ENCODE data around the gene OR4K1.
A peak's percentile ranks its signal among the peaks of the same experiment; 100 is the strongest.

The OR4K1 gene, protein sequence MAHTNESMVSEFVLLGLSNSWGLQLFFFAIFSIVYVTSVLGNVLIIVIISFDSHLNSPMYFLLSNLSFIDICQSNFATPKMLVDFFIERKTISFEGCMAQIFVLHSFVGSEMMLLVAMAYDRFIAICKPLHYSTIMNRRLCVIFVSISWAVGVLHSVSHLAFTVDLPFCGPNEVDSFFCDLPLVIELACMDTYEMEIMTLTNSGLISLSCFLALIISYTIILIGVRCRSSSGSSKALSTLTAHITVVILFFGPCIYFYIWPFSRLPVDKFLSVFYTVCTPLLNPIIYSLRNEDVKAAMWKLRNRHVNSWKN

DNA sequence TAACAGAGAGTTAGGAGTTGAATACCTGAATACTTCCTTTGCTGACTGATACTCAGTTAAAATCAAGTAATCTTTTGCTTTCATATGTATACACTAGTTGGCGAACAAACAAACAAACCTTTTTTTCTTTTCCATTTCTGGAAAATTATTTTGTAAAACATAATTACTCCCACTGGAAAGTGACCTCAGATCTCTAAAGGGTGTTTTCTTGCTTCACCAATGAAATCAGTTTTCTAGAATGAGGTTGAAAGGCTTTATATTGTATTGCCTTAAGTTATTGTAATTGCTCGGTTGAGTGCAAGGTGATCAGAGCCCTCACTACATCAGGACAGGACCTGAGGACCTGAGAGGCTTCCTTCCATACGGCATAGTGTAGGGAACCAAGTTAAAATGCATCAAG is at the start of gene OR4K1:
Gene OR4K1 (plus strand): TSS at position 301 of the 400 bp plus-strand sequence. CDS start 4,750 bp downstream, outside the sequence.
- H3K4me3 ChIP-seq (ENCODE audit: low read depth, low read length) = no peak within 1 kb of the TSS
- no peaks in the 10 kb centered on the region for H3K79me2 ChIP-seq (ENCODE audit: control insufficient read depth, insufficient read depth, low read length, unreplicated experiment)
- no peak within 1 kb of the TSS for H2AFZ ChIP-seq (ENCODE audit: low read length, unreplicated experiment)
- no peaks in the 10 kb centered on the region; the same call in 1 of the 2 replicates for H3K27me3 ChIP-seq (ENCODE audit: insufficient read depth, low read length)
- H3K36me3 ChIP-seq (ENCODE audit: insufficient read depth, low read length) = no peaks in the 10 kb centered on the region
- H3K4me1 ChIP-seq (ENCODE audit: control insufficient read depth, insufficient read depth, low read length, unreplicated experiment) = no peaks in the 10 kb centered on the region
- no peak within 1 kb of the TSS for H3K27ac ChIP-seq (ENCODE audit: low read depth, low read length)

DNA sequence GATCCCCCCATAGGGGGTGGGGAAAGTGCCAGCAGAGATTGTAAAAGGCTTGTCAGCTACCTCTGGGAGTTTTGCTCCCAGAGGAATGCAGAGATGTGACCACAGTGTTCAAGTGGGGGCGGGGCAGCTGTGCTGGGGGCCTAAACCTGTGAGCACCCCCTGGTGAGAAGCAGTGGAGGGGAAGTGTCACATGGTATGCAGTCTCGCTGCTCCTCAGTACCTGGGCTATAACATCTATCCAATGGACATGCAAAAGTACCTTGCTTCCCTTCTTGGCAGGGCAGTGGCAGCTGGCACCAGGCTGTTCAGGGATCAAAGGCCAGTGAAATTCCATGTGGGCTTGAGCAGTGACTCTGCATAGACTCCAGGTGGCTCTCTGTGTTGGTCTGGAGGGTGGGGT is 35.4 kb upstream of the OR4K1 start:
- no peaks in the 10 kb centered on the region for H3K27me3 ChIP-seq (ENCODE audit: insufficient read depth, low read length)
- H3K4me3 ChIP-seq (ENCODE audit: low read depth, low read length) = no peak overlapping the region
- no peaks in the 10 kb centered on the region for H3K79me2 ChIP-seq (ENCODE audit: control insufficient read depth, insufficient read depth, low read length, unreplicated experiment)
- no peaks in the 10 kb centered on the region for H3K4me1 ChIP-seq (ENCODE audit: control insufficient read depth, insufficient read depth, low read length, unreplicated experiment)
- no peak overlapping the region for H3K27ac ChIP-seq (ENCODE audit: low read depth, low read length)
- no peaks in the 10 kb centered on the region for H3K36me3 ChIP-seq (ENCODE audit: insufficient read depth, low read length)
- H2AFZ ChIP-seq (ENCODE audit: low read length, unreplicated experiment) = no peak overlapping the region

DNA sequence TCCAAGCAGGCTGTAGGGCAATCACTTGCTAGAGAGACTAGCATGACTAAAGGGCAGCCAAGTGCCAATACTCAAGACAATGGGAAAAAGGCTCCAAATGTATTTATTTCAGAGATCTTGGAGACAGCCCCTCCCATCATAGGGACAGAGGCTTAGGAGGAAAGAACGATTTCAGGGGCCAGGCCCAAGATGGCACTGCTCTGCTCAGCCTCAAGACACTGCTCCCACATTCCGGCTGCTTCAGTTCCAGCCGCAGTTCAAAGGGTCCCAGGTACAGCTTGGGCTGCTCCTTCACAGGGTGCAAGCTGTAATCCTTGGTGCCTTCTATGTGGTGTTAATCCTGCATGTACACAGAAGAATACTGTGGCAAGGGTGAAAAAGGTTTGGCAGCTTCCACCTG is 29.7 kb upstream of the OR4K1 start:
- Histone ChIP-seq H3K36me3 (ENCODE audit: insufficient read depth, low read length) (no peaks in the 10 kb centered on the region), H3K4me3 (ENCODE audit: low read depth, low read length) (no peak overlapping the region), H3K27ac (ENCODE audit: low read depth, low read length) (no peak overlapping the region), H3K79me2 (ENCODE audit: control insufficient read depth, insufficient read depth, low read length, unreplicated experiment) (no peaks in the 10 kb centered on the region), H3K4me1 (ENCODE audit: control insufficient read depth, insufficient read depth, low read length, unreplicated experiment) (no peaks in the 10 kb centered on the region), H3K27me3 (ENCODE audit: insufficient read depth, low read length) (no peaks in the 10 kb centered on the region), H2AFZ (ENCODE audit: low read length, unreplicated experiment) (no peak overlapping the region)

DNA sequence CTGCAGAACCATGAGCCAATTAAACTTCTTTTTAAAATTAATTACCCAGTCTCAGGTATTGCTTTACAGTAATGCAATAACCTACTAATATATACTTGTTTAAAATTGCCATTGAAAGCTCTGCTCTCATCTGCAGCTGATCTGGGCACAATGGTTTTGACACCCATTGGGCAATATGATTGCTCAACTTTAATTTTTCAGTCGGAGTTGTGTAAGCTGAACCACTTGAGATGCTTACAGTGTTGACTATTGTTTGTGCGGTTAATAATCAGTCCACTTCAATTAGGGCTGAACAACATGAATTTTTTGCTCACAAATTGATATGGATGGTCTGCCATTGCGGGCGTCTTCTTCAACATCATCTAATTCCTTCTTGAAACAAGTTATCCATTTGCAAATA is 28.3 kb upstream of the OR4K1 start:
- Histone ChIP-seq H3K27me3 (ENCODE audit: insufficient read depth, low read length) (no peaks in the 10 kb centered on the region), H3K4me1 (ENCODE audit: control insufficient read depth, insufficient read depth, low read length, unreplicated experiment) (no peaks in the 10 kb centered on the region), H3K27ac (ENCODE audit: low read depth, low read length) (no peak overlapping the region), H3K4me3 (ENCODE audit: low read depth, low read length) (no peak overlapping the region), H2AFZ (ENCODE audit: low read length, unreplicated experiment) (no peak overlapping the region), H3K36me3 (ENCODE audit: insufficient read depth, low read length) (no peaks in the 10 kb centered on the region), H3K79me2 (ENCODE audit: control insufficient read depth, insufficient read depth, low read length, unreplicated experiment) (no peaks in the 10 kb centered on the region)

DNA sequence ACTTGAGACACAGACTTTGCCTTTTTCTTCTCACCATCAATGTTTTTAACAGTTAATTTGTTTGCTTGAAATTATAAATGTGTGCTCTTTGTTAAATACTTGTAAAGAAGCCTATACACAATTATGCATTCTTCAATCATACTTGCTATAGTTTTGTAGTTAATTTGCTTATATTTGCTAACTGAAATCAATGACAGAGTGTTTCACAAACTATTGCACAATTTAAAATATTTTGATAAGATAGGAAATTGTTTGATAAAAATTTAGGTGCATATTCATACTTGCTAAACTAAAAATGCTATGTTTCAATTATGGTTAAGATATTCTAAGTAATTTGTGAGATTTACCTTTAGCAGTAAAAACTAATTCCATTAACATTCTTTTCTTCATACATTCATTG is 24.1 kb upstream of the OR4K1 start:
- Histone ChIP-seq H3K27me3 (ENCODE audit: insufficient read depth, low read length) (peaks cover 4% of the 10 kb centered on the region; the same call in 1 of the 2 replicates), H3K27ac (ENCODE audit: low read depth, low read length) (no peak overlapping the region), H3K79me2 (ENCODE audit: control insufficient read depth, insufficient read depth, low read length, unreplicated experiment) (no peaks in the 10 kb centered on the region), H3K4me1 (ENCODE audit: control insufficient read depth, insufficient read depth, low read length, unreplicated experiment) (no peaks in the 10 kb centered on the region), H3K36me3 (ENCODE audit: insufficient read depth, low read length) (no peaks in the 10 kb centered on the region), H2AFZ (ENCODE audit: low read length, unreplicated experiment) (no peak overlapping the region), H3K4me3 (ENCODE audit: low read depth, low read length) (no peak overlapping the region)

DNA sequence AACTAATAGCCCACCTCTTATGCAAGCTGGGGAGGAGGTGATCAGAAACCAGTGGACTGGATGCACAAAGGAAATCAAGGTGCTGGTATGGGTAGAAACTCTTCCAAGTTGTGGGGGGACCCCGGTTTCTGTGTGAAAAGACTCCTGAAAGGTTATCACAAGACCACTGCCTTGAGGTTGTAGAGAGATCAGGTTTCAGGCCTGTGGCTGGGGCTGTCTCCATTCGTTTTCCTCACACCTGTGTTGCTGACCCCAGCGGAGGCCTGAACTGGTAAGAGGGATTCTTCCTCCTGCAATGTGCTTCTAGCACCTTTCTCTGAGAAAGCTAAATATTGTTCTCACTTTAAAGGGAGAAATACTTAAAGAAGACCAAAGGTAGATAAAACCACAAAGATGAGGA is 19.6 kb upstream of the OR4K1 start:
- Histone ChIP-seq H3K27me3 (ENCODE audit: insufficient read depth, low read length) (peaks cover 4% of the 10 kb centered on the region; the same call in 1 of the 2 replicates), H3K27ac (ENCODE audit: low read depth, low read length) (no peak overlapping the region), H3K79me2 (ENCODE audit: control insufficient read depth, insufficient read depth, low read length, unreplicated experiment) (no peaks in the 10 kb centered on the region), H3K4me3 (ENCODE audit: low read depth, low read length) (no peak overlapping the region), H3K36me3 (ENCODE audit: insufficient read depth, low read length) (no peaks in the 10 kb centered on the region), H2AFZ (ENCODE audit: low read length, unreplicated experiment) (no peak overlapping the region), H3K4me1 (ENCODE audit: control insufficient read depth, insufficient read depth, low read length, unreplicated experiment) (no peaks in the 10 kb centered on the region)

DNA sequence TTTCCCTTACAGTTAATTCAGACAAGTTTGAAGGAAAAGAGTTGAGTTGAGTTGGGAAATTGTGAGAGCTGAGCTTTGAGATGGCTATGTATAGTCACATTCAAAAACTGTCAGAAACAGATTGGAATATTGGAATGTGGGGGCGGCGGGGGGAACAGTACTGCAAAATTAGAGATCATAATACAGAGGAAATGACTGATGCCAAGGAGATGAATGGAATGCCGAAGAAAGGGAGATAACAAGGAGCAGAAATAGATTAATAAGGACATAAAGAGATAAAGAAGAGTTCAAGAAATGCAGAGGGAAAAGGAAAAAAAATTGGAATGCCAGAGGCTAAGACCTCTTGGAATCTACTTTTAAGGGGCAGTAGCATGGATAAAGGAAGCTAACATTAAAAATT is 13.5 kb upstream of the OR4K1 start:
- H3K27me3 ChIP-seq (ENCODE audit: insufficient read depth, low read length) = no peaks in the 10 kb centered on the region
- no peak overlapping the region for H3K4me3 ChIP-seq (ENCODE audit: low read depth, low read length)
- peaks cover 11% of the 10 kb centered on the region for H3K4me1 ChIP-seq (ENCODE audit: control insufficient read depth, insufficient read depth, low read length, unreplicated experiment)
- H3K79me2 ChIP-seq (ENCODE audit: control insufficient read depth, insufficient read depth, low read length, unreplicated experiment) = no peaks in the 10 kb centered on the region
- H2AFZ ChIP-seq (ENCODE audit: low read length, unreplicated experiment) = no peak overlapping the region
- no peak overlapping the region for H3K27ac ChIP-seq (ENCODE audit: low read depth, low read length)
- H3K36me3 ChIP-seq (ENCODE audit: insufficient read depth, low read length) = no peaks in the 10 kb centered on the region

DNA sequence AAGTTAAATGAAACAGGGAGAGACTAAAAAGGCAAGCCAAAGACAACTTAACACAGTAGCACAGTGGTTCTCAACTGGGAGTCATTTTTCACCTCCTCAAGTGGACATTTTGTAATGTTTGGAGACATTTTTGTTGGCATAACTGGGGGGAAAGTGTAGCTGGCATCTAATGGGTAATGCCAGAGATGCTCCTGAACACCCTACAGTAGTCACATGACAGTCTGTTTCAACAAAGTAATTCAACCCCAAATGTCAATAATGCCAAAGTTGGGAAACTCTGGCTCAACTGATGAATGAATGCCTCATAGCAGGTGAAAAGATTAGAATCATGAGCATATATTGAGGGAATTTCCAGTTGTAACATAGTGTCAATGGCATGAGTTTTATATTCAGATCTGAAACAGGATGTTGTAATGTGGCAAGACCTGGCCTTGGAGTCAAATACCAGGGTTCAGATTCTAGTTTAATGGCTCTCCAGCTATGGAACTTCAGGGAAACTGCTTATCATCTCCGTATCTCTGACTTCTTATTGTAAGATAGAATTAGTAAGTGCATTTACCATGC is 12.7 kb upstream of the OR4K1 start:
- Histone ChIP-seq H3K79me2 (ENCODE audit: control insufficient read depth, insufficient read depth, low read length, unreplicated experiment) (no peaks in the 10 kb centered on the region), H3K4me3 (ENCODE audit: low read depth, low read length) (no peak overlapping the region), H3K36me3 (ENCODE audit: insufficient read depth, low read length) (no peaks in the 10 kb centered on the region), H3K27me3 (ENCODE audit: insufficient read depth, low read length) (no peaks in the 10 kb centered on the region), H2AFZ (ENCODE audit: low read length, unreplicated experiment) (peak overlapping the region; percentile 33), H3K4me1 (ENCODE audit: control insufficient read depth, insufficient read depth, low read length, unreplicated experiment) (peaks cover 11% of the 10 kb centered on the region), H3K27ac (ENCODE audit: low read depth, low read length) (peak overlapping the region; percentile 2; the same call in 1 of the 2 replicates)

DNA sequence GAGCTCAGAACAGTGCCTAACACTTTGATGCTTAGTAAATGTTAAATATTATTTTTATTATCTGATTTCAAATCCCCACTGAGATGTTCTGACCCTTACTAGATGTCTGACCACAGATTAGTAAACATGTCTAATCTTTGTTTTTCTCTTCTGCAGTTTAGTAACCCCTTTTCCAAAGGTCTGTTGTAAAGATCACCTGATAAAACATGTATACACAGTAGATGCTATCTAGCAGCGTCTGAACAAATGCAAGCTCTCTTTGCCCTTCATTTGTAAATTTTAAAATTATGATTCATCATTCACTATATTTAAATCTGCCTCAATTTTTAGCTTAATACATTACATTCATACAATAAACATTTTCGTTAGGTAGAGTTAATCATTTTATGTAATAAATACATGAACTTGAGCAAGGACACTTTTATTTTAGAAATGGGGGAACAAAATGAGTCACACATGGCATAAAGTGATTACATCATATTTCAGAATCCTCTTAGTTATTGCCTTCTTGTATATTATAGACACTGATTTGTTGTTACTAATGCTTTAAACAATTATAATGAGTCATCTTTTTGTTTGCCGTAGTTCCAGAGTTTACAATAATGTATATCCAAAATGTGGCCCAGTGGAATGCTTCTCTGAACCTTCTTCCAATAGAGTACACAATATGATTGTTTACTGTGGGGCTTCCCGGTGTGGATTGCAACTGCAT is 12.0 kb upstream of the OR4K1 start:
- Histone ChIP-seq H3K79me2 (ENCODE audit: control insufficient read depth, insufficient read depth, low read length, unreplicated experiment) (no peaks in the 10 kb centered on the region), H3K27me3 (ENCODE audit: insufficient read depth, low read length) (no peaks in the 10 kb centered on the region), H3K27ac (ENCODE audit: low read depth, low read length) (peak overlapping the region; percentile 2; the same call in 1 of the 2 replicates), H3K4me3 (ENCODE audit: low read depth, low read length) (no peak overlapping the region), H3K36me3 (ENCODE audit: insufficient read depth, low read length) (no peaks in the 10 kb centered on the region), H3K4me1 (ENCODE audit: control insufficient read depth, insufficient read depth, low read length, unreplicated experiment) (peaks cover 11% of the 10 kb centered on the region), H2AFZ (ENCODE audit: low read length, unreplicated experiment) (peak overlapping the region; percentile 33)

DNA sequence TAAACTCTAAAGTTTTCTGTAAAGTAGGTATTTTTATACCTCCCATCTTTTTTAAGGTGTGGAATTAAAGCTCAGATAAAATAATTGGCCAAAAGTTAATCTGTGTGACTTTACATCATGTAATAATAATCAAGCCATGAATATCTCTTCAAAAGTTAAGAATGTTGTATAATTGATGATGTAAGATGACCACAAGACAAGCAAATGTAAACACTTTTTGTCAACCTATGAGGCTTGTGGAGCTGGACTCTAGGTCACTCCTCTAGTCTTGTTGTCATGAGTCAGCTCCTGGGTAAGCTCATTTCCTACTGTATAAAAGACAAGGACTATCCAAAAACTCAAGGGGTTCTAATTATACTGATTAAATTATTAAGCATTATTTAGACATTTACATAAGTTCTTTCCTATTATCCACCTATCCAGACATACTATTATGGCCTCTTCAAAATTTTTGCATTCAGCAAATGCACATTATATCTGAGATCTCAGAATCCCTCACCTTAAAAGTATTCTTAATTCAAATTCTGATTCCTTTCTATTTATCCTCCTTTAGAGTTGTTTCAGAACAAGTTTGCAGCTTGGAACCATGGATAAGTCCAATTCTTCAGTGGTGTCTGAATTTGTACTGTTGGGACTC is 10.6 kb upstream of the OR4K1 start, which contains the start of gene OR4K5:
Gene OR4K5 (plus strand): TSS at position 587 of the 637 bp plus-strand sequence. CDS start 0 bp downstream, at position 587.
- H3K27me3 ChIP-seq (ENCODE audit: insufficient read depth, low read length) = no peaks in the 10 kb centered on the region
- H3K27ac ChIP-seq (ENCODE audit: low read depth, low read length) = no peak within 1 kb of the TSS
- H3K79me2 ChIP-seq (ENCODE audit: control insufficient read depth, insufficient read depth, low read length, unreplicated experiment) = no peaks in the 10 kb centered on the region
- peaks cover 11% of the 10 kb centered on the region for H3K4me1 ChIP-seq (ENCODE audit: control insufficient read depth, insufficient read depth, low read length, unreplicated experiment)
- H3K36me3 ChIP-seq (ENCODE audit: insufficient read depth, low read length) = no peaks in the 10 kb centered on the region
- no peak within 1 kb of the TSS for H3K4me3 ChIP-seq (ENCODE audit: low read depth, low read length)
- no peak within 1 kb of the TSS for H2AFZ ChIP-seq (ENCODE audit: low read length, unreplicated experiment)
